Right forelimb (tissue), 1 donor: ENCODE results near the gene TTC5.
"Not testable (repeated sequence)": the region's sequence is repeated elsewhere in the genome, so short reads cannot be mapped to it uniquely, and the experiment has no call there.

ENCODE experiments used
- DNase-seq: peaks from one replicate; pipeline ENCODE4 v3.0.0-alpha.2; 2018

TTC5 gene, protein sequence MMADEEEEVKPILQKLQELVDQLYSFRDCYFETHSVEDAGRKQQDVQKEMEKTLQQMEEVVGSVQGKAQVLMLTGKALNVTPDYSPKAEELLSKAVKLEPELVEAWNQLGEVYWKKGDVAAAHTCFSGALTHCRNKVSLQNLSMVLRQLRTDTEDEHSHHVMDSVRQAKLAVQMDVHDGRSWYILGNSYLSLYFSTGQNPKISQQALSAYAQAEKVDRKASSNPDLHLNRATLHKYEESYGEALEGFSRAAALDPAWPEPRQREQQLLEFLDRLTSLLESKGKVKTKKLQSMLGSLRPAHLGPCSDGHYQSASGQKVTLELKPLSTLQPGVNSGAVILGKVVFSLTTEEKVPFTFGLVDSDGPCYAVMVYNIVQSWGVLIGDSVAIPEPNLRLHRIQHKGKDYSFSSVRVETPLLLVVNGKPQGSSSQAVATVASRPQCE

DNA sequence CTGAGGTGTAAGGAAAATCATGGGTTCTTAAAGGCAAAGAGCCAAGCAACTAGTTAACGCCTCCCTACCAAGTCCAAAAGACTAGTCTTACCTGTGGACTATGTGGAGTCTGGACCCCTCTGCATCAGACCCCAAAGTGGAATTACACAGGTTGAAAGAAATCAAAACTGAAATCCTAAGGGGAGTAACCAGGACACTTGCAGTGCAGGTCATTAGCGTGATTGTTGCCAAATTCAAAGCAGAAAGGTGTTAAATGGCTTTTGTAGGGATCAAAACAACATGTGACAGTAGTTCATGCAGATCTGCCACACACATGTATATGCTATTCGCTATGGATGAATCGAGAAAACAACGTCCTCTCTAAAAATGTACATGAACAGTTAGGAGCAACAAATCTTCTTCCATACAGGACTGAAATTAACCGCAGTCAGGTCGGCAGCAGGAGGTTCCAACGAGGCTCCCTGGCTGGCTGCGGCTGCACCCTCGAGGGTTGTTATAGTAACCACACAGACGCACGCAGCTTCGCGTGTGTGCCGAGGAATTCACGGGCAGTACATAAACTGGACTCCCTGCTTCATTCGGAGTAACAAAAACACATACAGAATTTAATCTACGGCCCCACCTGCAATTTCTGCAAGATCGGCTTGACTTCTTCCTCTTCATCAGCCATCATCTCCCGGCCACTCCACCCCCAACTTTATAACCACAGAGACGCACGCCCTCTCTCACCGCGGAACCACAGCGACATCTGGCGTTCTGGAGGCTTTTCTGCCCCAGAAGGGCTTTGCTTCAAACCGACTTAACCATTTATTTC, at the start of gene TTC5:
Gene TTC5 (minus strand): TSS at position 687 of the 814 bp plus-strand sequence. CDS start 14 bp downstream, at position 673.
- peak; percentile 95 for DNase-seq

DNA sequence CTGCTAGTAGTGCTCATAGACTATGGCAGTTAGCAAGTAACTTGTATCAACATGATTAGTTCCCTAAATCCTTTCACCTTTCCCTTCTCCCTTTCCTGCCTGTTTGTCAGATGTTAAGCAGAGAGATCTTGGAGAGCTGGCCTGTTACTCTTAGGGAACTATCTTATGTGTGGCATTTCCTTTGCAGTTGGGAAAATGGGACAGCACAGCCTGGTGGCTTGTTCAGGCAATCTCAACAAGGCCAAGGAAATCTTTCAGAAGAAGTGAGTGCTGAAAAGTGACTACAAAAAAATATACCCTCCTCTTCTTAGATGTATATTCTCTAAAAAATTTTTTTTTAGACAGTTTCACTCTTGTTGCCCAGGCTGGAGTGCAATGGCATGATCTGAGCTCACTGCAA, 45.1 kb upstream of the TTC5 start:
- DNase-seq: no peak

DNA sequence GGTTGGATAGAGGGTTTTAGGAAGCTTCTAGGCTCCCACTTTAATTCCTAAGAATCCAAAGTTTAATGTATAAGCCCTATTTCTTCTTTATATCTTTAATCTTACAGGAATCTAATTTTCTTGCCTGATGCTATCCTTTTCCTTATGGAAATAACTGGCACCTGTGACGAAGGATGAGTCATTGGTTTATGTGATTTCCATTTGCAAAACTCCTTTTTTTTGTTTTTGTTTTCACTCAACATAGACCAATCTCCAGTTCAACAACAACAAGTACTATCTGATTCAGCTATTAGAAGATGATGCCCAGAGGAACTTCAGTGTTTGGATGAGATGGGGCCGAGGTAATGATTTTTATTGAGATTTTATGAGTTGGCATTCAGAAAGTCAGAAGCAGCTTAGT, 44.5 kb upstream of the TTC5 start:
- DNase-seq: no peak

DNA sequence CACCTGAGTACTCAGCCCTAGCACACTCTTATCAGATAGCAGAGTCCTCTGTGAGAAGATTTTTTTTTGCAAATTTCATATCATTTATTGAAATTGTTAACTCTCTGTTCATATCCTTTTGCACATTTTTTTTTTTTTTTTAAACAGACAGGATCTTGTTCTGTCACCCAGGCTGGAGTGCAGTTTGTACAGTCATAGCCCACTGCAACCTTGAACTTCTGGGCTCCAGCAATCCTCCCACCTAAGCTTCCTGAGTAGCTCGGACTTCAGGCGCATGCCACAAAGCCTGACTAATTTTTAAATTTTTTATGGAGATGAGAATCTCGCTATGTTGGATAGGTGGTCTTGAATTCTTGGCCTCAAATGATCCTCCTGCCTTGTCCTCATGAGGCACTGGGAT, 42.0 kb upstream of the TTC5 start:
- no peak for DNase-seq

DNA sequence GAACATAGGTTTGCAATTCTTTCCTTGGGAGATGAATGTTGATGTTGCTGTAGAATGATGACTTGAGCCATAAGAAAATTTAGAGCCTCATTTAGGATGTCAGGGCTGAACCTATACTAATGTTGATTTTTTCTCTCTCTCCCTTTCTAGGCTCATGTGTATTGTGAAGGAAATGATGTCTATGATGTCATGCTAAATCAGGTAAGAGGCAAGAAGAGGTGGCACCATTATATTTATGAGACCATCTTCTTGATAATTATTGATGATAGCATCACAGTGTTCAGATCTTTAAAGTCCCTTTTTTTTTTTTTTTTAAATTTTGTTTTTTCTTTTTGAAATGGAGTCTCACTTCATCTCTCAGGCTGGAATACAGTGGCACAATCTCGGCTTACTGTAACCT, 41.0 kb upstream of the TTC5 start:
- no peak for DNase-seq

DNA sequence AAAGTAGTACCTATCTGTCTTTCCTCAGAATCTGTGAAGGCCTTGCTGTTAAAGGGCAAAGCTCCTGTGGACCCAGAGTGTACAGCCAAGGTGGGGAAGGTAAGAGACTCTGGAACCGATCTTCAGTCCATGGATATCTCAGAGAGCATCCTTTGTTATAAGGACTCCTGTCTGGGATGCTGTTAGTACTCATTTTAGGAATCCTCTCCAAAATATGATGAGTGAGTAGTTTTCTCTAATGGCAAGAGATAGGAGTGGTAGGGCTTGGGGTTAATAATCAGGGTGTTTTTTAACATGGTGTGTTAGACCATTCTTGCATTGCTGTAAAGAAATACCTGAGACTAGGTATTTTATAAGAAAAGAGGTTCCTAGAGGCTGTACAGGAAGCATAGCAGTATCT, 39.6 kb upstream of the TTC5 start:
- DNase-seq: no peak

DNA sequence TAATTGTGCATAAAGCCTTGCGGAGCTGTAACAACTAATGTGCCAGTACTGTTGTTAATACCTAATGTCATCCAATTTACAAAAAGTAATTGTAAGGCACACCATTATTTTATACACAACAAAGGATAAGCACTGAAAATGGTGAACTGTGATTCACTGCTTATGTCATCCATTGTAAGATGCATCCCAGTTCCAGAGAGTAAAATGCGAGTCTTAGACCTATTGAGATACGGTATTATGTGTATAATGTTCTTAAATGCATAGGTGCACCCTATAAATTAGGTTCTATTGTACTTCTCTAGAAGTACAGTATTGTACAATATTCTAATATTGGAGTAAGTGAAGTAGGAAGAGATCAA, 38.1 kb upstream of the TTC5 start:
- DNase-seq: no peak

DNA sequence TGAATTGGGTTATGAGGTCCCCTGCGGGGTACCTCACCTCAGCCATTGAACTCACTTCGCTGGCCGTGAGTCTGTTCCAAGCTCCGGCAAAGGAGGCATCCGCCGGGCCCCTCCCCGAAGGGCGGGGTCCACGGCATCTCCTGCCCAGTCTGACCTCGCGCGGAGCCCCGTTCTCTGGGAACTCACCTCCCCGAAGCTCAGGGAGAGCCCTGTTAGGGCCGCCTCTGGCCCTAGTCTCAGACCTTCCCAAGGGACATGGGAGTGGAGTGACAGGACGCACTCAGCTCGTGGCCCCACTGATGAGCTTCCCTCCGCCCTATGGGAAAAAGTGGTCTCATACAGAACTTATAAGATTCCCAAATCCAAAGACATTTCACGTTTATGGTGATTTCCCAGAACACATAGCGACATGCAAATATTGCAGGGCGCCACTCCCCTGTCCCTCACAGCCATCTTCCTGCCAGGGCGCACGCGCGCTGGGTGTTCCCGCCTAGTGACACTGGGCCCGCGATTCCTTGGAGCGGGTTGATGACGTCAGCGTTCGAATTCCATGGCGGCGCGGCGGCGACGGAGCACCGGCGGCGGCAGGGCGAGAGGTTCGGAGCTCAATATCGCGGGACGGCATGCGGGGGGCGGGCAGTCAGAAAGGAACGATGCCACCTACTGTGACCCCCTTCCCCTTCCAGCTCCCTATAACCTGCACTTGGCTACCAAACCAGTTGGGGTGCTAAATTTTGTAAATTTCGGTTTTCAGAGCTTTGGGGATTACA, 37.5 kb upstream of the TTC5 start, which contains the start of gene PARP2:
Gene PARP2 (plus strand): TSS at position 544 of the 770 bp plus-strand sequence. CDS start 7 bp downstream, at position 551.
- peak; percentile 96 for DNase-seq

DNA sequence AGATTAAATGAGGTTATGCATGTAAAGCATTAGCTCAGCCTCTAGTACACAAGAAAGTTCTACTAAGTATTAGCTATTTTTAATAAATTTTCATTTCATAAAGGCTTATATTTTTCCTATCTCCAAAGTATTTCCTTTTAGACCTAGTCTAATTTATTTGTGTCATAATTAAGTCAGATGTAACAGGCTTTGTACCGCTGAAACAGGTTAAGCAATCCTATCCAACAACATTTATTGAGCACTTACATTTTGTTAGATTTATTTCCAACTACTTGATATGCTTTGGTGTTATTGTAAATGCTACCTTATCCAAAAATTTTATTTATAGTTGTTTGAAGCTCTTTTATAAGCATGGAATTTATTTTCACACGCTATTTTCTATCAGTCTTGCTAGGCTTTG, 35.9 kb upstream of the TTC5 start:
- DNase-seq: no peak

DNA sequence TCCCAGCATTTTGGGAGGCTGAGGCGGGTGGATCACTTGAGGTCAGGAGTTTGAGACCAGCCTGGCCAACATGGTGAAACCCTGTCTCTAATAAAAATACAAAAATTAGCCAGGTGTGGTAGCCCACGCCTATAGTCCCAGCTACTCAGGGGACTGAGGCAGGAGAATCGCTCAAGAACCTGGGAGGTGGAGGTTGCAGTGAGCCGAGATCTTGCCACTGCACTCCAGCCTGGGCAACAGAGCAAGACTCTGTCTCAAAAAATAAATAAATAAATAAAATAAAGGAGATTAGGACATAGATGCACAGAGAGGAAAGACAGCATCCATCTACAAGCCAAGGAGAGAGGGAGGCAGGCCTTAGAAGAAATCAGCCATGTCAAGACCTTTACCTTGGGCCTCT, 35.3 kb upstream of the TTC5 start:
- not testable (repeated sequence) for DNase-seq

DNA sequence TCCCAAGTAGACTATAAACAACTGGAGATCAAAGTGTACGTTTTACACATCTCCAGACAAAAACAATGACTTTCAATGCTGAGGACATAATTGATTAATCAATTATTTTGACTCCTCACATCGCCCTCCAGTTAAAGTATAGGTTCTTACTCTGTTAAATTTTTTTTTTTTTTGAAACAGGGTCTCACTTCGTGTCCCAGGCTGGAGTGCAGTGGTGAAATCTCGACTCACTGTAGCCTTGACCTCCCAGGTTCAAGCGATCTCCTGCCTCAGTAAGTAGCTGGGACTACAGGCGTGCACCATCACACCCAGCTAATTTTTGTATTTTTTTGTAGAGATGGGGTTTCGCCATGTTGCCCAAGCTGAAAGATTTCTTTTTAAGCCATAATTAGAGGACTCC, 28.3 kb upstream of the TTC5 start:
- no peak for DNase-seq

DNA sequence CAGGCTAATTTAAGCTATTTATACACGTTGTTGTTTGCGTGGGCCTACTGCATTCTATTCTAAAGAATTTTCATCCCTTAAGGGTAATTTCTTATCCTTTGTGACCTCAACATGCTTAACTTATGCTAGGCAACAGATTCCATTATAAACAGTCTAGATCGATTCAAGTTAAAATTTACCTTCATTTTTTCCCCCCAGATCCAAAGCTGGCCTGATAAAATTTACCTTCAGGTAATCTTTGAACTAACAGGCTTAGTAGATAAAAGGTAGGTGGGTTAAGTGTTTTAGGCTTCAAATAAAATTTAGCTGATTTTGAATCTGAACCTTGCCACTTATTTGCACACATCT, 27.7 kb upstream of the TTC5 start:
- no peak for DNase-seq

DNA sequence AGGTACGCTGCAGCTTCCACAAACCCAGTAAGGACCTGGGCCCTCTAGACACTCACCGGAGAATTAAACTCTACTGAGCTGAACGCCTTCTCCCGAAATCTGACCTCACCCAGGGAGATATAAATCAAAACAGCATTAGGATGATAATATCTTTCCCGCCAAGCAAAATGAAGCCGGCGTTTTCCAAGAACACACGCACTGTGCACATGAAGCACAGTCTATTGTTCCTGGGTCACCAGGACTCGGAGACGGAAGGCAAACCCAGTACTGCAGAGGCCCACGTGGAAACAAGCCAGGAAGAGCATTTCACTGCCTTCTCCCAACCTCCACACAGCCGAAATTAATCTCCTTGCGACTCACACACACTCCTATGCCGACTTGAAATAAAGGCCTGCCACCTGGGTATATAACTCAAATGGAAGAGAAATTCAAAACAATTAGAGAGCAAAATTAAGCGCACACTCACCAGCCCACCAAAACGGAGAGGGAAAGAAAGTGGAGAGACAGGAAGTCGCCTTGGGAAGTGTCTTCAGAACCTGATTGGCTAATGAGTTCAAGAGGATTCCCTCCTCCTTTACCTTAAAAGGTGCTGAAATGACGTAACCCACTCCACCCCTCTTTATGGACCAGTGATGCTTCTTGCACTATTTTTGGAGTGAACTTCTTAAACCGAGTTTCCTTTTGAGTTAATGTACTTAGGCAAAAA, 27.2 kb upstream of the TTC5 start, which contains the start of gene CCNB1IP1:
Gene CCNB1IP1 (minus strand): TSS at position 492 of the 706 bp plus-strand sequence. CDS start 16,756 bp downstream, outside the sequence.
- DNase-seq: peak; percentile 82

DNA sequence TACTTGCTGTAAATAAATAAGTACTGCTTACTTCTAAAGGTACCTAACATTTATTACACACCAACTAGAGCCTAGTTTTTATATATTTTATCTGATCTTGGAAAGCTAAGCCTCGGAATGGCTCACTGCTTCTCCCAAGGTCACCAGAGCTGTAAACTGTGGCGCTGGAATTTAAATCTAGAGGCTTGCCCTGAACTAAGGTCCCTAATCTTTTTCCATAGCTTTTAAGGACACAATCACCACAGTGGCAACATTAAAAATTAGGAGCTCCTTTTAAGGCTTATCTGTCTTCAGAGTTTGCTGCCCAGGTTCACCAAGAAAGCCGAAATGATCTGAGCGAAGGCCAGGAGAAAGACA, 26.7 kb upstream of the TTC5 start:
- DNase-seq: no peak

DNA sequence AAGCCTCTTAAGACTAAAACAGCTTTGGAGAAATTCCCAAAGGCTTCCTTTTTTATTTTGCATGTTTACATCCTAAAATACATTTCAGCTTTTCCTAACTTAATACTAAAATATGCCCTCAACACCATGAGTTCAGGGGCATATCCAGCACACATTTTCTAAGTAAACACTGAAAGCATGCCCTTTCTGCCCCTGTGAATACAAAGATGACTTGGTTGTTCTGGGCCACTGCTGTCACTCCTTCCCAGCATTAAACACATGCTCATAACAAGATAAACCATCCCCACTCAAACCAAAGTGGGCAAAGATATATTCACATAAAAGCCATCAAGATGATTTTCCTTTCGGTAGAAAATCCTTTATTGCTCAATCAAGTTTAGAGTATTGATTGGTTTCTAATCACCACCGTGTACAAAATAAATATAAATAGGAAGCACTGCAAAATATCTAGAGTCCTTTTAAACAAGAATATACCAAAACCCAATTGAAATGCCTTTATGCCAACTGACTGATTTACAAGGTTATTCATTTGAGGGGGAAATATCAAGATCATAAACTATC, 25.4 kb upstream of the TTC5 start:
- DNase-seq: no peak

DNA sequence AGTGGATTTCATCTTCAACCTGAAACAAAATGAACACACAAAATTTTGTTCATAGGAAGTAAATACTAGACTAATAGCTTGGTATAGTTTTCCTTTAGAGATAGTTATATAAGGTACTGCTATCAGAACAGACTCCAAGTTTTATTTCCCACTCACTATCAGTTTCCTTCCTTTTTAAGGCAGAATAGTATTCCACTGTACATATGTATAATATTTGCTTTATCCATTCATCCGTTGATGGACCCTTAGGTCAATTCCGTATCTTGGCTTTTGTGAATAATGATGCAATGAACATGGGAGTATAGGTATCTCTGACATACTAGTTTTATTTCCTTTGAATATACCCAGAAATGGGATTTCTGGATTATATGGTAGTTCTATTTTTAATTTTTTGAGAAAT, 23.6 kb upstream of the TTC5 start:
- DNase-seq: no peak

DNA sequence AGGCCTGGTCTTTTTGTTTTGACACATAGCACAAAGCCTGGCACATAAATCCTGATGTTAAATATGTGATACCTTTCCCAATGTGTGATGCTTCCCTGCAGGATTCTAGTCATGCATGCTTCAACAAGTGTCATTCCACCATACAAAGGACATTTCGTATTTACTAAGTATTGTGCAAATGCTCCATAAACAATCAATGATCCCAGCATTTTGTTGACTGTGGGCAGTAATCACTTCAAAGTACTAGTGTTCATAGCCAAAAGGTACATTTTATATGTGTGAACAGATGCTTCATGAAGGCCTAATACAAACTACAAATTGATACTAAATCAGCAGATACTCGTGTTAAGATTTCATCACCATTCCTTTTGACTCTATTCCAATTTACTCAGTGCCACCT, 23.0 kb upstream of the TTC5 start:
- no peak for DNase-seq

DNA sequence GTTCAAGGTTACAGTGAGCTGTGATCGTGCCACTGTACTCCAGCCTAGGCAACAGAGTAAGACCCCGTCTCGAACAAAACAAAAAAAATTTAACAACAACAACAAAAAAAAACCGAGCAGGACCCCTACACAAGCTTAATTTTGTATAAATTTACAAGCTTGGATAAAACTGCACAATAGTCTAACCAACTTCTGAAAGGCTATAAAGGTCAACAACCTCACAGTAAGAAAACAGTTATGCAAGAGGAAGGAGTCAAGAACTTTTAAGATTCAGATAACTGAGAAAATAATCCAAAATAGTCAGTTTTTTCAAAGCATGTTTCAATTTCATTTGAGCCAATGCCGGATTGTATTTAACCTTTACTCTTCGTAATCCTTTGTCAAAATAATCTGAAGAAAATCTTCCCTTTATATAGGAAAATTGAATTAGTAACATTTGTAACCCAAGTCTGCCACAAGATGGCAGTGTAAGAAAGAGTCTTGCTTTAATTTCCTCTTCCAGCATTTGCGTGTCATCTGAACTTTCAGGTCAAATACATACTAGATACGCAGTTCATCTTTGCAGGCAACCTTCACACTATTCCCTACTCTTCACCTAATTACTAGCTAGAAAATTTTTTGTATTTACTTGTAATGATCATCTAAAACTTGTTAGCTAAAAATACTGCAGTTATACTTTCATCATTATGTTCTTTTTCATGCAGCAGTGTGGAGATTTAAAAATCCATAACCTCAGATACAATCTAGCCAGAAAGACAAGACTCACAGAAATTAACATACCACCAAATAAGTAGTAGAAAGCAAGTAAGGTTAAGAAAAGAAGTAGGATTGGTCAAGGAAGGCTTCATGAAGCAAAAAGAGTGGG, 21.5 kb upstream of the TTC5 start:
- DNase-seq: no peak

DNA sequence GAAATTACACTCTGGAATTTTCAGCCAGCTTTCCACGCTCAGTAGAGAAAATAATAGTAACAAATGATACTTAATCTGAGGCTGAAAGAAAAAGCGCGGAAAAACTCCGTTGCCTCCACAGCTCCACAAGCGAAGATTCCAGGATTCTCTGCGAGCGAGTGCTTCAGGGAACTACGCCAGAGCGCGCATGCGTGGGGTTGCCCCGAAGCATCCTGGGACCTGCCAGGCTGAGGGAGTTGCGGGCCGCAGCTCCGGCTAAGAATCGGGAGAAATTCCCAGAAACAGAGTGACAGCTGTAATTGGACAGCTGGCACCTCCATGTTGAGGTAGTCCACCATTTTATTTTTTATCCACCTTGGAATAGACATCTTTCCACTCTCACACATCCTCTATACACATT, 12.0 kb upstream of the TTC5 start:
- no peak for DNase-seq

DNA sequence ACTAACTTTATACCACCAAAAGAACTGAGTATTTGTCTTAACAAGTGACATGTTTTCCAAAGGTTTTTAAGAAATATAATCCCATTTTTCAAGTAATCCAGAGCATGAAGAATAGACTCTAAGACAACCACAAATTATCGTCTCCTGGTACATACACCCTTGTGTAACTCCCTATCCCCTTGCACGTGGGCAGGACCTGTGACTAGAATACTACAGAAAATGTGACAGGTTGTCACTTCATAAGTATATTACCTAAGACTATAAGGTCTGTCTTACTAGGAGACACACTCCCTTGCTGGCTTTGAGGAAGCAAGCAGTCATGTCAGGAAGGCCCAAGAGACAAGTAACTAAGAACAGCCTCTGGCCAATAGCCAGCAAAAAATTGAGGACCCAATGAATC, 8.3 kb upstream of the TTC5 start:
- no peak for DNase-seq

DNA sequence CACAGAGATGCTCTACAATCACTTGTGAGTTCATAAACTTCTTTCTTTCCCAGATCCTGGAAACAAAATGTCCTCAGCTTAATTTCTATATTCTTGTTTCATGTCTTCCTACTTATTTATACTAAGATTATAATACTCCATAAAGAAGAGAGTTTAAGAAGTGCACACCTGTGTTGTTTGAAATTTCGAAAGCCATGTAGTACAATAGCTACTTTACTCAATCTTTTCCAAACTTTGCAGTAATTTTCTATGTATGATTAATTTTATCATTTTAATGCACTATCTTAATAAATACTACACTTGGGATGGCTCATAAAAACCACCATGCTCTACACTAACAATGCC, 300 bp upstream of the TTC5 start:
- DNase-seq: no peak
